HG03025 (cell line): ENCODE measurements around the gene TRAF2.
"Not testable (repeated sequence)": the region's sequence is repeated elsewhere in the genome, so short reads cannot be mapped to it uniquely, and the experiment has no call there.

Experiments used
- ATAC-seq: cut with Tn5 transposase; IDR thresholded peaks from one replicate; pipeline ENCODE4 v1.9.1; 2021; ENCODE audit warnings: mild to moderate bottlenecking, moderate library complexity; ENCODE audit not compliant: unreplicated experiment, low FRiP score

Gene TRAF2

DNA sequence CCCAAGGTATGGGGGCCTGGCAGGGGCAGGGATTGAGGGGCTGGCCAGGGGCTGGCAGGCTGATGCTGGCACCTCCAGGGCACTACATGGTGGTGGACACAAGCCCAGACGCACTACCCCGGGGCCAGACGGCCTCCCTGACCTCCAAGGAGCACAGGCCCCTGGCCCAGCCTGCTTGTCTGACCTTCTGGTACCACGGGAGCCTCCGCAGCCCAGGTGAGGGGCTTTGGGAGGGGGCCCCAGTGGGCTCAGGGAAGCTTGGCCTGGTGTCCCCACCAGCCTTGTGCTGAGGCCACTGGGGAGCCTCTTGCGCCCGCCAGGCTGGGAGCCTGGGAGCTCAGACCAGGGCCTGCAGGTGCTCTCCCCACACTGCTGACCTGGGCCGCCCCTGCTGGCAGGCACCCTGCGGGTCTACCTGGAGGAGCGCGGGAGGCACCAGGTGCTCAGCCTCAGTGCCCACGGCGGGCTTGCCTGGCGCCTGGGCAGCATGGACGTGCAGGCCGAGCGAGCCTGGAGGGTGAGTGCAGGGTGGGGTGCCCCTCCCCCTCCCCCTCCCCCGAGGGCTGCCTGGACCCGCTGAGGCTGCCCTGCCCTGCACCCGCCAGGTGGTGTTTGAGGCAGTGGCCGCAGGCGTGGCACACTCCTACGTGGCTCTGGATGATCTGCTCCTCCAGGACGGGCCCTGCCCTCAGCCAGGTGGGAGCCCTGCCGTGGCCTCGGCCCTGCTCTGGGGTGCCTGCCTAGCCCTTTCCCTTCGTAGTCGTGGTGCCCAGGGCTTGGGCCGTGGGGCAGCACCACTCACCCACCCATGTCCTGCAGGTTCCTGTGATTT is 28.5 kb upstream of the TRAF2 start:
- ATAC-seq = no peak

DNA sequence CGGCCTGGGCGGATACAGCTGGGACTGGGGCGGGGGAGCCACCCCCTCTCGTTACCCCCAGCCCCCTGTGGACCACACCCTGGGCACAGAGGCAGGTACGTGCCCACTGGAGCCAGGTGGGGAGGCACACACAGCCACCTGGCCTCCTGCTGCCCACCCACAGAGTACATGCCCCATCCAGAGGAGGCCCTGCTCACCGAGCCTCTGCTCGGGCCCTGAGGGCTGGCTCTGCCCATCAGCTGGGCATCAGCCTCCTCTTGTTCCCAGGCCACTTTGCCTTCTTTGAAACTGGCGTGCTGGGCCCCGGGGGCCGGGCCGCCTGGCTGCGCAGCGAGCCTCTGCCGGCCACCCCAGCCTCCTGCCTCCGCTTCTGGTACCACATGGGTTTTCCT is 27.9 kb upstream of the TRAF2 start:
- ATAC-seq = no peak

DNA sequence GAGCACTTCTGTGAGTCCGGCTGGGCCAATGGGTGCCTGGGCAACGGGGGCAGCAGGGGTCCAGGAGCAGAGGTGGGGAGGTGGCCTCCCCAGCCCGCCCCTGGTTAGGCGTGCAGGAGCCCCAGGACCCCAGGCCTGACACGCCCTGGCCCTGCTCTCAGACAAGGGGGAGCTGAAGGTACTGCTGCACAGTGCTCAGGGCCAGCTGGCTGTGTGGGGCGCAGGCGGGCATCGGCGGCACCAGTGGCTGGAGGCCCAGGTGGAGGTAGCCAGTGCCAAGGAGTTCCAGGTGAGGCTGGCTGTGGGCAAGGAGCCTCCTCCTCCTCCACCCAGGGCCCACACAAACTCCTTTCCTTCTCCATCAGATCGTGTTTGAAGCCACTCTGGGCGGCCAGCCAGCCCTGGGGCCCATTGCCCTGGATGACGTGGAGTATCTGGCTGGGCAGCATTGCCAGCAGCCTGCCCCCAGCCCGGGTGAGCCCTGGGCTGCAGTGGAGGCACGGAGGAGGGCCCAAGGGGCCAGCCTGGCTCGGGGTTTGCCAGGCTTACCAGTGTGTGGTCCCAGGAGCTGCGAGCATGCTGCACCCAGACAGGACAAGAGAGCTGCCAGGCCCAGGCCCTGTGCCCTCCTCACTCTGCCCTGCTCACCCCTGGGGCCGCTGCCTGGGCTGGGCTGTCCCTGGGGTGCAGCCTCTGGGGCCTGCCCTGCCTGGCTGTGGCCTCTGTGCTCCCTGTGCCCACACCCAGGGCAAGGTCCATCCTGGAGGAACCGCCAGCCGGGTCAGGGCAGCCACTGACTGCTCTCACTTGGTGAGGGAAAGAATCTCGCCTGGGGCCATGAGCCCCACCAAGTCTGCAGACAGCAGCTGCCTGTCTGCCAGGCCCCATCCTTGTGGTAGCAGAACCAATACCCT is 27.2 kb upstream of the TRAF2 start:
- ATAC-seq = no peak

DNA sequence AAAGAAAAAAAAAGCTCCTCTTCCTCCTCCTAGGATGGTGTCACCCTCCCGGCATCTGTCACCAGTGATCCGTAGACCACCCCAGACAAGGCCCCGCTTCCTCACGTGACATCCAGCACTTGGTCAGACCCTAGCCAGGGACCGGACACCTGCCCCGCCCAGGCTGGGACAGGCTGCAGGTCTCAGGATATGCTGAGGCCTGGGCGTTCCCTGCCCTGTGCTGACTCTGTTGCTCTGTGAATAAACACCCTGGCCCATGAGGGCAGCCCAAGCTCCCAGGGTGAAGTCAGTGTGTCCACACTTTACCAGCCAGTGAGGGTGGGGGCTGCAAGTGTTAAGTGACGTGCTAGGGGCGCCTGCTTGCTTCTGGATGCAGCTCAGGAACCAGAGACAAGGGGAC is 25.8 kb upstream of the TRAF2 start:
- no peak for ATAC-seq

DNA sequence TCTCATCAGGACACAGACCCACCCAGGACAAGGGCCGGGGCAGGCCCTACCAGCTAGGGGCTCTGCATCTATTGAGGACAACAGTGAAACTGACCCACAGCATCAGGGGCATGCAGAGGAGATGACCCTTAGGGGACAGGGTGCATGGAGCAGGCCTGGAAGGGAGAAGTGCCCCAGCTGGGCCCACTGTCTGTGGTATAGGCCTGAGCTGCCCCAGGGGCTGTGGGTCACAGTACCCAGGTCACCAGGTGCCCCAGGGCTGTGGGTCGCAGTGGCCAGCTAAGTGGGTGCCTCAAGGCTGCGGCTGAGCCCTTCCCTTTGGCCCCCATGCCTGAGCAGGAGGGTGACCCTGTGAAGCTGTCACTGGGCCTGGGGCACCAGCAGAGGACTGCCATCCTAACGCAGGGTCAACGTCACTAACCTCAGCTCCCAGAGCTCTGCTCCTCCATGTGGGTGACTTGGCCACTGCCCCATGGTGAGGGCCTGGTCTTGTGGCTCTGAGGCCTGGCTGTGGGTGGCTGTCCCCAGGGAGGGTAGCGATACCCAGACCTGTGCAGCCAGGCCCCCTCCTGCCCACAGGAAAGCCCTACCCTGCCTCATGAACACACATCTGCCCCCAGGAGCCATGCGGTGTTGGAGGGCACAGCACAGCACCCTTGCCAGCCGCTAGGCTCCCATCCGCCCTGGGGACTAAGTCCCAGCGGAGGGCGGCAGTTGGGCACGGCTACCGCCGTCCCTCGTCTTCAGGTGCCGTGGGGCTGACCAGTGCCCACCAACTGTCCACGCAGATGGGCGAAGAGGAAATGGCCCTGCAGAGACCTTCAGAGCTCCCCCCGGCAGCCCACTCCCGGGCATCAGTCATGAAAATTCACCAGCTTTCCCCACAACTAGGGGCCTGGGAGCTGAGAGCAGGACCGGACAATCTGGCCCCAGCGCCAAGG is 25.1 kb upstream of the TRAF2 start:
- ATAC-seq = no peak

DNA sequence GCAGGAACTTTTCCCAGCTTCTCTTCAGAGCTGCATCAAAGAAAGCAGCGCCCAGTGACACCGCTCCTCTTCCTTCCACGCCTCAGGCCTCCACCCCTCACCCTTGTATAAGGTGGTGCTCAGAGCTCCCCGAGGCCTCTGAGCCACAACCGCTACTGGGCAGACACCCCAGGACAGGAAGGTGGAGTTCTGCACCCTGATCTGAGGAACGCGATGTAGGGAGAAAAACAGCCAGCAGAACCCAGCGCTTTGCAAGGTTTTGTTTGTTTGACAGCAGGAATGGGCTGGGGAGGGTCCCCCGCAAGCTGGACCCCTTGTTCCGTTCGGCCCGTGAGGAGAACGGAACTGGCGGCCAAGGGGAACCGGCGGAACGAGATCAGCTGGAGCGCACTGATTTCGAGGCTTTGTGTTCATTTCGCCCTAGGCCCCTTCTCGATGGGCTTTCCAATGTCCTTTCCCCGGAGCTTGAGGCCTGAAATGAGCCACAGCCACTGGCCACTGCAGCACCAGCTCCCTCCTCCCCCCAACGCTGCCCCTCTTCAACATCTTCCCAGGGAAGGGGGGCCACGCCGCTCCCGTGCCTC is 24.4 kb upstream of the TRAF2 start:
- no peak for ATAC-seq

DNA sequence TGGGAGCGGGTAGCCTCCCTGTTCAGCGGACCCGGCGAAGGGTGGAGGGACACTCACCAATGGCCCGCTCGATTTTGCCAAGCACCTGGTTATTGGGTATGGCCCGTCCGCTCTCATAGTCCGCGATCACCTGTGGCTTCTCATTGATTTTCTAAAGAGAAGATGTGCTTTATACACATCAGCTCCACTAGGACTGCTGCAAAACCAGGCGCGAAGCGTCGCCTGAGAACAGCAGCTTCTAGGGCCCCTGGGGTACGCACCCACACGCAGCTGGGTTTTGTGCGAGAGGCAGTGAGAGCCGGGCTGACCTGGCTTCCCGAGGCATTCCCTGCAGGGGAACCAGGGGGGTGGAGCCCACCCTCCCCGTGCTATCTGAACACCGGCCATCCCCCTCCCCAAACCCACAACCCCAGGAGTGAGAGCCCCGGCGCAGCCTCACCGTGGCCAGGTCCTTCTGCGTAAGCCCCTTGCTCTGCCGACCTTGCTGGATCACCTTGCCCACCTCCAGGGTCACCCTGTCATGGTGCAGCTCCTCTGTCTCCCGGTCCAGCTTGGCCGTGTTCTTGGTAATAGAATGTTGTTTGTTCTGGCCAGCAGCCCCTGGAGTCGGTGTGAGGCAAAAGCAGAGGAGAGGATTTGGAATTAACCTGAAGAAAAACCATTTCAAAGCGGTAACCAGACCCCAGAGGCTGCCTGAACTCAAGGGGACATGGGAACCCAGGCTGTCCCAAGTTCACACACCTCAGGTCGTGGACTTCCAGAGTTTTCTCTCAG is 23.3 kb upstream of the TRAF2 start:
- no peak for ATAC-seq

DNA sequence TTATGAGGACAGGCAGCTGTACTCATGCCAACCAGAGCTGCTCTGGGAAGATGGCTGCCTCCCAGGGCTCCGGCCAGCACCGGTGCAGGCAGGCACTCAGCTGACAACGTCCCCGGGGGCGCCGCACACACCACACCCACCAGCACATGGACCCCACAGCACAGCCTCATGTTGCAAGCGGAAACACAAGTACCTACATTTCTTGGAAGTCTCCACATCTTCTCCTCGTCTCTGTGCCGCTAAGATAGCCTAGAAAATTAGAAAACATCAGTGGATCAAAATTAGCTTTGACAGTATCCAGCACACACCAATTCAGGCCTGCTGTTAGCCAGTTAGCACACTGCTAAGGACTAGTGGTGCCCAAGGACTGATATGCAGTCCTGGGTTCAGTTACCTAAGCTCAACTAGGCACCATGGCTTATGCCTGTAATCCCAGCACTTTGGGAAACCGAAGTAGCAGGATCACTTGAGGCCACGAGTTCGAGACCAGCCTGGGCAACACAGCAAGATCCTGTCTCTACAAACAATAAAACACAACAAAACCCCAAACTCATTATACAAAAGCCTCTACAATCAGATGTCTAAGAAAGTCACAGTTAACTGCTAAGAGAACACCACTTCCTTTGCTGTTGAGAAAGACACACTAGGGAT is 22.6 kb upstream of the TRAF2 start:
- ATAC-seq = no peak

DNA sequence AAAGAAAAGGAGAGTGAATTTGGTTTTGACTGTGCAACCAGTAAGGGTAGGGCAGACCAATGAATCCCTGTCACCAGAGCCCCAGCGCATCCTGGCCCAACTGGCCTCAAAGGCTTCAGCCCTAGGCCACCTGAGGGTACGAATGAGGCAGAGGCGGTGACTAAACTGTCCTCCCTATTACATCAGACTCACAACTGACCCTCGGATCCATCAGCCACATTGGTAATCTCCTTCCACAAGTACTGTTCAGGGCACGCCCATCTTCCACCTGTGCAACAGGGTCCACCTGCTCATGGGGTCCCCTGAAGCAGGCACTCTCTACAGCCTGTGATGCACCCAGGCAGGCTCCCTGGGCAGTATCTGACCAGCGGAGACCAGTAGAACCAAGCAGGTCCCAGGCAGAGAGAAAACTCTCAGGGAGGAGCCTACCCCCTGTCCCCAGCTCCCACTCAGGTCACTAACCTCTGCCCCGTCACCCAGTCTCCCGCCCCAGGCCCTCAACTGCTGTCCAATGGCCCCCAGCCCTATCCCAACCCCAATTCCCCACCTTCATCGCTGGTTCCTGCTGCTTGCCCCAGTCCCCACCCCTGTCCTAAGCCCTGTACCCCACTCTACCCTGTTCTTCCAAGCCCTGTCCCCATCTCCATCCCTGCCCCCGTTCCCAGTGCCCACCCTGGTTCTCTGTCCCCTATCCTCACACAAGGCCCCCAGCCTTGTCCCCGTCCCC is 21.1 kb upstream of the TRAF2 start:
- no peak for ATAC-seq

DNA sequence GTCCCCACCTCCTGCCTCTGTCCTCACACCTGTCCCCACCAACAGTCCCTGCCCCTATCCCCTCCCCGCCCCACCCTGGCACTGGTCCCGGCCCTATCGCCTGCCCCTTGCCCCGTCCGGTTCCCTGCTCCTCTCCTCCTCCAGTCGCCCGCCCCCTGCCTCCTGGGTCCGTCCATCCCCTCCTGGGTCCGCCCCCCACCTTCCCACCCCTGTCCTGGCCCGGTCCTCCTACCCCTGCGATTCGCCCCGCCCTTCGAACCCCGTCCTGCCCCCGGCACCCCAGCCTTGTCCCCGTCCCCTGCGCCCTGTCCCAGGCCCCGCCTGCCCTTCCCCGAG is 20.6 kb upstream of the TRAF2 start:
- ATAC-seq = no peak

DNA sequence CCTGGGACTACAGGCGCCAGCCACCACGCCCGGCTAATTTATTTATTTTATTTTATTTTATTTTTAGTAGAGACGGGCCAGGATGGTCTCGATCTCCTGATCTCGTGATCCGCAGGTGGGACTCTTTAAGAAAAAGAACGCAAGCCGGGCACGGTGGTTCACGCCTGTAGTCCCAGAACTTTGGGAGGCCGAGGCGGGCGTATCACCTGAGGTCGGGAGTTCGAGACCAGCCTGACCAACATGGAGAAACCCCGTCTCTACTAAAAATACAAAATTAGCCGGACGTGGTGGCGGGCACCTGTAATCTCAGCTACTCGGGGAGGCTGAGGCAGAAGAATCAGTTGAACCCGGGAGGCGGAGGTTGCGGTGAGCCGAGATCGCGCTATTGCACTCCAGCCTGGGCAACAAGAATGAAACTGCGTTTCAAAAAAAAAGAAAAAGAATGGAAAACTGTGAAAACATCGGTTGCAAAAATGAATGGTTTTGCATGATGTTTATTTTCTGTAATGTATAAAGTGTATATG is 19.4 kb upstream of the TRAF2 start:
- ATAC-seq = not testable (repeated sequence)

DNA sequence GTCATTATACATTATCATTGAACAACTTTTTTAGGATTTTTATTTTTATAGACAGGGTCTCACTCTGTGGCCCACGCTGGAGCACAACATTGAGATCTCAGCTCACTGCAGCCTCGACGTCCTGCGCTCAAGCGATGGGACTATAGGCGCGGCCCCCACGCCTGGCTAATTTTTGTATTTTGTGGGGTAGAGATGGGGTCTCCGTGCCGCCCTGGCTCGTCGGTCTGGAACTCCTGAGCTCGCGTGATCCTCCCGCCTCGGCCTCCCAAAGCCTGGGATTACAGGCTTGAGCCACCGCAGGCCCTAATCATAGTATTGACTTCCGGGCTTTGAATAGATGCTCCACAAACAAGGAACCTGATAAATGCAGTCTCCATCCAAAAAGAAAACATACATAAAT is 18.8 kb upstream of the TRAF2 start:
- ATAC-seq = no peak

DNA sequence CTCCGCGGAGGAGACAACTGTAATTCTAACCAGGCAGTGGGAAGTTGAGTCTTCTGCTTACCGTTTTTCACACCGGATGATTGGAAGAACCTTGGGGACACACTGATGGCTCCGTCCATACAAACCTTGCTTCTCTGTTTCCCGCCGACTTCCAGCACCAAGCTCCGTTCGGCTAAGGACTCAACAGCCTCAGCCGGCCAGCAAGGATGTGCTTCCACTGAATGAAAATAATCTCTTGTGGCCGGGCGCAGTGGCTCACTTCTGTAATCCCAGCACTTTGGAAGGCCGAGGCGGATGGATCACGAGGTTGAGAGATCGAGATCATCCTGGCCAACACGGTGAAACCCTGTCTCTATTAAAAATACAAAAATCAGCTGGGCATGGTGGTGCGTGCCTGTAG is 18.4 kb upstream of the TRAF2 start:
- no peak for ATAC-seq

DNA sequence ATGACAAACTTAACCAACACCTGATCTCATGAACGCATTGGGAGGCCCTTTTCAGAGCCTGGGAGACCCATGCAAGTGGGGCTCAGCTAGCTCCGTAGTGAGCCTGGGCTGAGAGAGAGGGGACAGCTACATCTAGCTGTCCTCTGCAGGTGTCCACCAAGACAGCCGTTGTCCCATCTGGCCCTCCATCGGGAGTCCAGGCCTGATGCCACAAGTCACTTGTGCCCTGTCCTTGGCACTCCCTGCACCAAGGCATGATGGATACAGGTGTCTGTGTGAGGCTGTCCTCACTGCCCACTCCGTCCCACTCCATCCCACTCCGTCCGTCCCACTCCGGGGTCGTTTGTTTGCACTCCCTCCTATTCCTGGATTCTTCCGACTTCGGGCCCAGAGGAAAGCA is 17.7 kb upstream of the TRAF2 start:
- no peak for ATAC-seq

DNA sequence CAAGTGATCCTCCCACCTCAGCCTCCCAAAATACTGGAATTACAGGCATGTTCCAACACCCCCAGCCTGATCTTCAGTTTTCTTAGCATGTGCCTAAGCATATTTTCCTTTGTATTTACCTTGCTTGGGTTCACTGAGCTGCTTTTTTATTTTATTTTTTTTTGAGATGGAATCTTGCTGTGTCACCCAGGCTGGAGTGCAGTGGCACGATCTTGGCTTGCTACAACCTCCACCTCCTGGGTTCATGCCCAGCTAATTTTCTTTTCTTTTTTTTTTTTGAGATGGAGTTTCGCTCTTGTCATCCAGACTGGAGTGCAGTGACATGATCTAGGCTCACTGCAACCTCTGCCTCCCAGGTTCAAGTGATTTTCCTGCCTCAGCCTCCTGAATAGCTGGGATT is 16.7 kb upstream of the TRAF2 start:
- not testable (repeated sequence) for ATAC-seq

DNA sequence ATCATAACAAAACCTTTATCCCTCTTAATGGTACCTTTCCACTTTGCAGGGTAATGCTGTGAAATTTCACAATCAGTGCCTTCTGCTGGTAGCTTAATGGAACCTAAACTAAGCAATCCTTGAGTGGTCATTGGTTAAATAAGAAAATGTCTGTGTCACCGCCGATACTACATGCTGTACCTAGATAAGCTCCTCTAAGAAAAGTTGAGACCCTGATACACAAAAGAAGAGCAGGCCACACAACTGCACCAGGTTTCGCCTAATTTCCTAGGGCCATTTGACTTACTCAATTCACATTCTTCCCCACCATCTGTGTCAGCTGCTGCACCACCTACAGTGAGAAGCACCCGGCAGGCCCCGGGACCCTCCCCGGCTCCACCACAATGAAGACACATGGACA is 11.2 kb upstream of the TRAF2 start:
- ATAC-seq = no peak

DNA sequence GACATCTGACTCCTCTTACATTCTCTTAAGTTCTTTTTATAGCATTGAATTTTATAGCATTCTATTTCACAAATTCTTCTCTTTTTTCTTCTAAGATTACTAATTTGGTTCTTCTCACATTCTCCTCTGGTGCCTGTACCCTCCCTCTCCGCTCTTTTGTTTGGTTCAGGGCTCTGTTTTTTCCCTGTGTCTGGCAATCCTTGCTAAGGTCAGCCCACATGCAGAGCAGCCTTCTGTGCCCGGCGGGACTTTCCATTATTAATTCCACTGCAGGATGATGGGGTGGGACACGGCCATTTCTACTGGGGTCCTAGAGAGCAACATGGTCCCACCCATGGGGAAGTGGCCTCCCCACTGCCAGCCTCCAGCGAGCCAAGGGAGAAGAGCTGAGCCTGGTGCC is 9.8 kb upstream of the TRAF2 start:
- no peak for ATAC-seq

DNA sequence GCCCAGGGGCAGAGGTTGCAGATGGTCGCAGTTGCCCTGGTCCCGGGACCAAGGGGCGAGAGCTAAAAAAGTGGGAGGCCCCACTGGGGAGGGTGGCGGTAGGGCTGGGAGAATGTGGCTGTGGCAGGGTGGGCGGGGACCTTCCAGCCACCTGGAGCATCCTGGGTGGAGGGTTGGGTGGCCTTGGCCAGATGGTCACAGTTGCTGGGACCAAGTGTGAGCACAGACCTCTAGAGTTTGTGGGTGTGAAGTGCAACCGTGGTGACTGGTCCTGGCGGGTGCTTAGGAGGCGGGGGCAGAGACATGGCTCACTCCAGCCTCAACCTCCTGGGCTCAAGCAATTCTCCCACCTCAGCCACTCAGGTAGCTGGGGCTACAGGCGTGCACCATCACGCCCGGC is 5.7 kb upstream of the TRAF2 start:
- no peak for ATAC-seq
